AG10803 (cell line): ENCODE results near the gene CASTOR1.

Experiments
- DNase-seq: peaks from one replicate; pipeline ENCODE4 v3.0.0; 2010; ENCODE audit warnings: low read depth
- H3K4me3 ChIP-seq: 2 replicates; pipeline ENCODE4 v1.5.1; 2011; ENCODE audit warnings: mild to moderate bottlenecking, low read length, control low read depth
- CTCF ChIP-seq: conservative IDR thresholded peaks from 2 replicates; pipeline ENCODE4 v1.5.1; 2011; ENCODE audit warnings: mild to moderate bottlenecking, low read length, control low read depth, inconsistent platforms

CASTOR1 gene

GRCh38 chr22:30326255-30326705 is 37.0 kb upstream of the CASTOR1 start:
- no peak for TF ChIP-seq CTCF
- DNase-seq: no peak
- H3K4me3 ChIP-seq: peak overlapping the region; percentile 84

- TF ChIP-seq CTCF: no peak
- peak overlapping the region; percentile 84 for H3K4me3 ChIP-seq
- no peak for DNase-seq
Observed at GRCh38 chr22:30325724-30326254, 36.5 kb upstream of the CASTOR1 start.

GRCh38 chr22:30325065-30325720 is 35.9 kb upstream of the CASTOR1 start:
- DNase-seq: peak; percentile 87
- no peak for TF ChIP-seq CTCF
- peak overlapping the region; percentile 84 for H3K4me3 ChIP-seq

- H3K4me3 ChIP-seq: peak overlapping the region; percentile 84
- no peak for TF ChIP-seq CTCF
Observed at GRCh38 chr22:30324014-30324730, 34.9 kb upstream of the CASTOR1 start.

GRCh38 chr22:30323246-30323645 is 33.9 kb upstream of the CASTOR1 start:
- DNase-seq: no peak
- H3K4me3 ChIP-seq: no peak overlapping the region
- no peak for TF ChIP-seq CTCF

More at GRCh38 chr22:30324014-30324730, 34.9 kb upstream of the CASTOR1 start:
- peak; percentile 87 for DNase-seq

GRCh38 chr22:30321461-30321860 is 32.2 kb upstream of the CASTOR1 start:
- TF ChIP-seq CTCF: no peak
- no peak overlapping the region for H3K4me3 ChIP-seq
- no peak for DNase-seq

GRCh38 chr22:30320021-30320556 is 30.8 kb upstream of the CASTOR1 start:
- TF ChIP-seq CTCF: no peak
- H3K4me3 ChIP-seq: no peak overlapping the region
- no peak for DNase-seq
